Chondrocyte (in vitro differentiated cells): ENCODE results near the gene PARD3B. TPM values are rescaled to one million over a fixed set of nuclear protein-coding genes. Genes with fewer than 3 reads are reported as not detected.
A peak's percentile ranks its signal among the peaks of the same experiment; 100 is the strongest.

Experiments
- DNase-seq: peaks from one replicate; pipeline ENCODE4 v3.0.0; 2021; ENCODE audit warnings: mixed read lengths, low spot score
- H3K27ac Mint-ChIP-seq: one replicate; pipeline ENCODE4 v1.8.0; 2021; ENCODE audit warnings: mild to moderate bottlenecking, moderate library complexity, mixed read lengths; ENCODE audit not compliant: unreplicated experiment
- H3K27me3 Mint-ChIP-seq: 2 replicates; pipeline ENCODE4 v1.8.0; 2021; ENCODE audit warnings: low read depth, mixed read lengths
- H3K36me3 Mint-ChIP-seq: 2 replicates; pipeline ENCODE4 v1.8.0; 2021; ENCODE audit warnings: low read depth, mixed read lengths
- H3K4me1 Mint-ChIP-seq: 2 replicates; pipeline ENCODE4 v1.8.0; 2021; ENCODE audit warnings: low read depth, mild to moderate bottlenecking, mixed read lengths
- H3K4me3 Mint-ChIP-seq: one replicate; pipeline ENCODE4 v1.8.0; 2021; ENCODE audit warnings: mild to moderate bottlenecking, moderate library complexity, mixed read lengths; ENCODE audit not compliant: unreplicated experiment
- H3K9me3 Mint-ChIP-seq: 2 replicates; pipeline ENCODE4 v1.8.0; 2021; ENCODE audit warnings: low read depth, mixed read lengths
- CTCF ChIP-seq: fragments of 200-600 bp; sonication (generic); IDR thresholded peaks from 2 replicates; pipeline ENCODE4 v1.5.0; 2021; ENCODE audit warnings: antibody characterized with exemption, mild to moderate bottlenecking, moderate library complexity
- total RNA-seq: library from RNA; stranded (reverse); gene quantifications from 3 replicates; pipeline ENCODE4 v1.2.1, GENCODE V29; 2021

PARD3B gene
- total RNA-seq, 1 donor from 2014 or later: 24.9 TPM

GRCh38 chr2:205177546-205177945 lies 632.3 kb downstream of the PARD3B start:
- Mint-ChIP-seq H3K27me3 (no peaks in the 10 kb centered on the region), H3K4me3 (no peak overlapping the region), H3K9me3 (no peaks in the 10 kb centered on the region), H3K36me3 (no peaks in the 10 kb centered on the region), H3K27ac (no peak overlapping the region), H3K4me1 (peaks cover 45% of the 10 kb centered on the region)
- no peak for TF ChIP-seq CTCF
- no peak for DNase-seq

- H3K4me3 Mint-ChIP-seq: no peak overlapping the region
- H3K27ac Mint-ChIP-seq: peak overlapping the region; percentile 76
- peaks cover 6% of the 10 kb centered on the region for H3K36me3 Mint-ChIP-seq
- peaks cover 30% of the 10 kb centered on the region for H3K4me1 Mint-ChIP-seq
- no peaks in the 10 kb centered on the region for H3K27me3 Mint-ChIP-seq
- no peaks in the 10 kb centered on the region for H3K9me3 Mint-ChIP-seq
- no peak for TF ChIP-seq CTCF
- DNase-seq: no peak
Observed at GRCh38 chr2:205180730-205181129, 635.5 kb downstream of the PARD3B start.

- no peak for TF ChIP-seq CTCF
- Mint-ChIP-seq H3K4me3 (no peak overlapping the region), H3K9me3 (no peaks in the 10 kb centered on the region), H3K27me3 (no peaks in the 10 kb centered on the region), H3K27ac (no peak overlapping the region), H3K36me3 (peaks cover 4% of the 10 kb centered on the region), H3K4me1 (peaks cover 3% of the 10 kb centered on the region)
- DNase-seq: no peak
Observed at GRCh38 chr2:205187731-205188130, 642.5 kb downstream of the PARD3B start.

GRCh38 chr2:205188239-205189138 lies 643.2 kb downstream of the PARD3B start:
- no peak for TF ChIP-seq CTCF
- Mint-ChIP-seq H3K27ac (no peak overlapping the region), H3K27me3 (no peaks in the 10 kb centered on the region), H3K36me3 (peaks cover 2% of the 10 kb centered on the region), H3K4me1 (peaks cover 3% of the 10 kb centered on the region), H3K9me3 (no peaks in the 10 kb centered on the region), H3K4me3 (no peak overlapping the region)
- DNase-seq: no peak

GRCh38 chr2:205189301-205189700 lies 644.0 kb downstream of the PARD3B start:
- Mint-ChIP-seq H3K27ac (no peak overlapping the region), H3K27me3 (no peaks in the 10 kb centered on the region), H3K4me1 (peaks cover 3% of the 10 kb centered on the region), H3K4me3 (no peak overlapping the region), H3K9me3 (no peaks in the 10 kb centered on the region), H3K36me3 (peaks cover 3% of the 10 kb centered on the region)
- no peak for TF ChIP-seq CTCF
- no peak for DNase-seq
